ENCODE results near the gene PERCC1.

The PERCC1 gene

GRCh38 chr16:1430759-1431496 is at the start of gene PERCC1:
Gene PERCC1, plus strand, starts transcription at chr16:1431078. Its CDS starts 1,516 bp downstream, at chr16:1432594.
- no peak for DNase-seq

GRCh38 chr16:1381612-1382406 is 49.1 kb upstream of the PERCC1 start:
- no peak for DNase-seq

DNA sequence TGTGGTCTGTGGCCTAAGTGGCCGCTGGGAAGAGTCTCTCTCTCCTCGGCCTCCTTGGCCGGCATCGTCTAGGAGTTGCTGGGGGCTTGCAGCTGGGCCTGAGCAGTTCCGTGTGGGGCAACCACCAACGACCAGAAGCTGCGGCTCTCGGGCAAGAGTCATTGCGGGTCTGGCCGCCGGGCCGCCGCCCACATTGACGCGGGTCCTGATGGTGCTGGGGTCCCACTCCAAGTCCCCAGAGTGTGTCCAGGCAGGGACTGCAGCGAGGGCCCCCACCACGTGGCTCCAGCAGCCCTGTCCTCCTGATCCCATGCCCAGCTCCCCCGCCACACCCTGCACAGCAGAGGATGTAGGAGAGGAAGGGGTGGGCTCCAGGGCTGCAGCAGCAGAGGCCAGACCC is 47.3 kb upstream of the PERCC1 start:
- DNase-seq = no peak

DNA sequence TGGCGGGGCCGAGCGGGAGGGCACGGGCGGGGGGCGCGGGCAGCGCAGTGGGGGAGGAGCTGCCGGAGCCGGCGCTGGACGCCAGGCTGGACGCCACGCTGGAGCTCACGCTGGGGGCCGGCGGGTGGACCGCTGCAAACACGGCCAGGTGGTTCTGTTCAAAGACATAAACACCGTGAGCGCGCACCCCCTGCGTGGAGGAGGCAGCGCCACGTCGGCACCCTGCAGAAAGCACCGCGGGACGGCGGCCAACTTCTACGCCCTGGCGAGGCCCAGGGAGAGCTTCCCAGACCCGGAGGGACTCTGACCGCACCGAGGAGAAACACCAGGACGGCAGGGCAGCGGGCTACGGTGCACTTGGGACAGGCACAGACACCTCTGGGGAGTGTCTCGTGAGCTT is 45.6 kb upstream of the PERCC1 start:
- DNase-seq = no peak

DNA sequence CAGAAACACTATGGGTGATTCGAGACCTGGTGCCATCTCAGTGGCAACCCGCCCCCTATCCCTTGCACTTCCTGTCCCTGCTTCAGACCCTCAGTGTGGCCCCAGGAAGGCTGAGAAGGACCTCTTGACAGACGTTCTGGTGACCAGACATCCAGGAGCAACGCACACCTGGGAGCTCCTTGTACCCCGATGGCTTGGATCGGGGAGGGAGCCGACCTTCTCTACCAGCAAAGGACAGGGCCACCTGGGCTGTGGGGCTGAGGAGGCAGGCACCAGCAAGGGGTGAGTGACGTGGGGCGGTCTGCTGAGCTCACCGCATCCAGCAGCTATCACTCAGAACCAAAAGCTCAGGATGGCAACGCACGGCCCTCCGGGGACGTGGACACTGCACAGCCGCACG is 43.5 kb upstream of the PERCC1 start:
- no peak for DNase-seq

DNA sequence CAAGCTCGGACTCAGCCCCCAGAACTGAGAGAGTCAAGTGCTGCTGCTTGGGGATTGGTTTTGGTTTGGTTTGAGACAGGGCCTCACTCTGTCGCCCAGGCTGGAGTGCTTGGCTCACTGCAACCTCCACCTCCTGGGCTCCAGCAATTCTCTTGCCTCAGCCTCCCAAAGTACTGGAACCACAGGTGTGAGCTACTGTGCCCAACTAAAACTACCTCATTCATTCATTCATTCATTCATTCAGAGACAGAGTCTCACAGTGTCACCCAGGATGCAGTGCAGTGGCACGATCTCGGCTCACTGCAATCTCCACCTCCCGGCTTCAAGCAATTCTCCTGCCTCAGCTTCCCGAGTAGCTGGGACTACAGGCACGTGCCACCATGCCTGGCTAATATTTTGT is 41.1 kb upstream of the PERCC1 start:
- no peak for DNase-seq

GRCh38 chr16:1390239-1390779 is 40.6 kb upstream of the PERCC1 start:
- no peak for DNase-seq

GRCh38 chr16:1392826-1393225 is 38.1 kb upstream of the PERCC1 start:
- no peak for DNase-seq

DNA sequence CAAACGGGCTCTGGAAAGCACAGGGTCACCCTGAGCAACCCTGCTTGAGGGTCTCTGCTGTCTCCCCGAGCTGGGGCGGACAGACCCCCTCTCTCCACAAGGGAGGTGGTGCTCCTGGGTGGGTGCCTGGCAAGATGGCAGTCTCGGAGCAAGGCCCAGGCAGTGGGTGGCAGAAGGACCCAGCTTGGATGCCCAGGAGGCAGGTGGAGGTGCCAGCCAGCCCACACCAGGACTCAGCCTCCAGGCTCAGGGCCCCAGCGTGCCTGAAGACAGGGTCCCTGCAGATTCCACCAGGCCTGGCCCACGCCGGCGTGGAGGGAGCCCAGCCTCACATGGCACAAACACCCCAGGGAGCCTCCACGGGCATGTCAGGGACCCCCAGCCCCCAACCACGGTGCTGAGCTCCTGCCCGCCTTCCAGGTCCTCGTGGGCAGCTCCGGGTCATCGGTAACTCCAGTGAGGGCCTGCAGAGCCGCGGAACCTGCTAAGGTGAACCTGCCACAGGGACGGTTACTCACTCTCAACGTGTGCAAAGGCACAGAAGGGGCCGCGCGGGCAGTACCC is 37.2 kb upstream of the PERCC1 start:
- DNase-seq = no peak

DNA sequence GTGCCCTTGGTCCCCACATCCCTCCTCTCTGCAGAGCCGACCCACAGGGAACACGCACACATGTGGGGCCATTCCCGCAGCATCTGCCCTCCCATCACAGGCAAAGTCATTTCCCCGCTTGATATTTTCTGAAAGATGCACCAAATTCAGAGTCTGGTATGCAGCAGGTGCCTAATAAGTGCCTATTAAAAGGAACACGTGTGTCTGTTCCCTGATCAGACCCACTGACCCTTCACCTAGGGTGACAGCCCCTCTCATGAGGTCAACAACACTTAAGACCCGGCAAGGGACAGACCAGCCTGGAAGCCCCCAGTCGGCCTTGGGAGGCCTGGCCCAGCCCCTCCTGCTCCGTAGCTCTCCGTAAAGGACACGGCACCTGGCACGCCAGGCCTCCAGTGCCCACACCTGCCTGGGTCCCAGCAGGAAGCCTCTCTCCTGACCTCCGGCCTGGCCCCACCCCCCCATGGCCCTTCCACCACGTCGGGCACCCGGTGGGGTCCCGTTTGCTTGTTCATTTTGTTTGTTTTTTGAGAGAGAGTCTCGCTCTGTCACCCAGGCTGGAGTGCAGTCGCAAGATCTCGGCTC is 36.4 kb upstream of the PERCC1 start:
- no peak for DNase-seq

- no peak for DNase-seq
Measured at GRCh38 chr16:1395444-1396031, 35.3 kb upstream of the PERCC1 start.

- DNase-seq = no peak
Measured at GRCh38 chr16:1397779-1398178, 33.1 kb upstream of the PERCC1 start.

- no peak for DNase-seq
Measured at GRCh38 chr16:1398351-1398750, 32.5 kb upstream of the PERCC1 start.

DNA sequence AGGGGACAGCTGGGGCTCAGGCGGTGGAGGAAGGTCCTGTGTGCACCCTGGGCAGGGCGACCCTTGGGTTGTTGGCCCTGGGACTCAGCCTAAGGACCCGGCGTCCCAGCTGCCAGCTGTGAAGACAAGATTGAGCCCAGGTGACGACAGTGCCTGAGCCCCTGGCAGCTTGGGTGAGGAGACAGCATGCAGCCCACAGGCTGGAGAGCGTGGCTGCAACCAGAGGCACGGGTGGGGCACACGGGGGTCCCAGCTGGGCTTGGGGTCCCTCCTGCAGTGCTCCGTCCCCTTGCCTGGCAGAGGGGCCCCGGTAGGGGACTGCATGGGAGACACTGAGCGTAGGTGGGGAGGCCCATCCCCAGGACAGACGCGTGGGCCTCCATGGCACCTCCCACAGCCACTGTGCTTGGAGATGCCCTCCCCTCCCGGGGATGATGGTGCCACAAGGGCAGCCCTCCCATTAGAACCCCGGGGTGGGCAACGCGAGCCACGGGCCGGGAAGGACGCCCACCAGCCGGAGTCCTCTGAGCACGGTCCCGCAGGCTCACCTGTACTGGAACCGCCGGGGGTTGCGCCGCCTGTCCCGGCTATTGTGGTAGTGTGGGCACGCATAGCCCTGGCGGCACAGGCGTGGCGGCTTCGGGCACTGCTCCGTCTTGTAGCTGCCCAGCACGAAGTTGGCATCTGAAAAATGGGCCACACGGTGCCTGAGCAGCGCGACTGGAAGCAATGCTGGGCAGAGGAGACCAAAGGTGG is 31.9 kb upstream of the PERCC1 start:
- DNase-seq = no peak

DNA sequence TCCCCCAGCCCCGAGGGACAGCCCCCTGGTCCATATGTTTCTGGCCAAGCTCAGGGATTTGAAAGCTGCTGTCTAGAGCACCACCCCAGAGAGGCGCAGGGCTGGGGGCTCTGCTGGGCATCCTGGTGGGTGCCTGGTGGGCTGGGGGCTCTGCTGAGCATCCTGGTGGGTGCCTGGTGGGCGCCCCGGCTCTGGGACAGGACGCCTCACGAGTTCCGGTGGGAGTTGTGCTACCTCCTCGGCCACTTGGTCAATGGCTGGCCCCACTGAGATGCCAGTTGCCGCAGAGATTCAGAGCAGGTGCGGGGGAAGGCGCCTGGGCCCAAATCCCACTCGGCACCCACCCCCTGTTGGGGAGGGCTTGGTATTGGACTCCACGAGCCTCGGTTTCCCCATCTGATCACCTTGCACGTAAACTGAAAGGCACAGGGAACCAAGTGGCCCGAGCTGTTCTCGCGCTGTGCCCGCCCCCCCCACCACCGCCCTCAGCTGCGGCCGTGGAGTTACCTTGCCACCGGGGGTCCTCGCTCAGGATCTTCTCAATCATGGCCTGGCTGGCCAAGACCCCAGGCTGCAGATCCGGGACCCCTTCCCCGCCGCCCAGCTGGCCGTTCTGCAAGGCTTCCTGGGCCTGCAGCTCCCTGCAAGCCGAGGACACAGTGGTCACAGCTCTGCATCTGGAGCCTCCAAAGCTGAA is 29.7 kb upstream of the PERCC1 start:
- no peak for DNase-seq

GRCh38 chr16:1401758-1402154 is 29.1 kb upstream of the PERCC1 start:
- DNase-seq = no peak

DNA sequence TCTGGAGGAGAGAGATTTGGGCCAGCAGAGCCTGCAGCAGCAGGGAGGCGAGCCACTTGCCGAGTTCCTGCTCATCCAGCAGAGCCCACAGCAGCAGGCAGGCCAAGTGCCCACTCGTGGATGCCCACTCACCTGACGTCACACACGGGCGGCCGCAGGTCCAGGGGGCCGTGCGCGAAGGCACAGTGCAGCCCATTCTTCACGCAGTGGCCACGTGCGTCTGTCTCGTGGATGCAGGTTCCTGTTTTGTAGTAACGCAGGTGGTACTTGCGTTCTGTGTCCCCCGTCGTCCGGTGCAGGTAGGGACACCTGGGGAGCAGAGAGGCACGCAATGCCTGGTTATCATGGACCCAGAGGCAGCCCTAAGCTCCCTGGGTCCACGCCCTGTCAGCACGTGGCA is 27.8 kb upstream of the PERCC1 start:
- no peak for DNase-seq

GRCh38 chr16:1403733-1404132 is 27.1 kb upstream of the PERCC1 start:
- DNase-seq = no peak

- DNase-seq = no peak
Measured at GRCh38 chr16:1407753-1408152, 23.1 kb upstream of the PERCC1 start.

GRCh38 chr16:1408171-1408837 is 22.6 kb upstream of the PERCC1 start:
- peak; percentile 96 for DNase-seq

DNA sequence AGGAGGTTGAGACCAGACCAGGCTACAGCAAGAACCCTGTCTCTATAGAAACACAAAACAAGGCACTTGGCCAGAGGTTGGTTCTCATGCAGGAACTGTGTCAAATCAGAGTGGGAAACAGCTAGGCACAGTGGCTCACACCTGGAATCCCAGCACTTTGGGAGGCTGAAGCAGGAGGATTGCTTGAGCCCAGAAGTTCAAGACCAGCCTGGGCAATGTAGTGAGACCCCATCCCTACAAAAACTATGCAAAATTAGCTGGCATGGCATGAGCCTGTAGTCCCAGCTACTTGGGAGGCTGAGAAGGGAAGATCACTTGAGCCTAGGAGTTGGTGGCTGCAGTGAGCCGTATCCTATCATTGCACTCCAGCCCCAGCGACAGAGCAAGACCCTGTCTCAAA is 18.0 kb upstream of the PERCC1 start:
- no peak for DNase-seq
